Astrocyte (in vitro differentiated cells and primary cell): ENCODE data around the gene CSF1.

Source experiments
- CTCF ChIP-seq: IDR thresholded peaks from 2 replicates; pipeline ENCODE4 v1.5.1; 2011; ENCODE audit warnings: low read depth, mild to moderate bottlenecking, inconsistent platforms, low read length, moderate library complexity; ENCODE audit not compliant: insufficient read depth
- EZH2 ChIP-seq: IDR thresholded peaks from 2 replicates; pipeline ENCODE4 v1.6.1; 2012; ENCODE audit warnings: mild to moderate bottlenecking, low read length, inconsistent platforms; ENCODE audit not compliant: insufficient read depth

GRCh38 chr1:109866071-109866470 lies 44.6 kb upstream of the CSF1 start:
- TF ChIP-seq CTCF: no peak
- no peak for TF ChIP-seq EZH2
